Measurements from ENCODE around the gene ABI1. TPM values are rescaled to one million over a fixed set of nuclear protein-coding genes. Genes with fewer than 3 reads are reported as not detected.

The ABI1 gene
- total RNA-seq, 1 experiment from 2014 or later = 95.8 TPM

DNA sequence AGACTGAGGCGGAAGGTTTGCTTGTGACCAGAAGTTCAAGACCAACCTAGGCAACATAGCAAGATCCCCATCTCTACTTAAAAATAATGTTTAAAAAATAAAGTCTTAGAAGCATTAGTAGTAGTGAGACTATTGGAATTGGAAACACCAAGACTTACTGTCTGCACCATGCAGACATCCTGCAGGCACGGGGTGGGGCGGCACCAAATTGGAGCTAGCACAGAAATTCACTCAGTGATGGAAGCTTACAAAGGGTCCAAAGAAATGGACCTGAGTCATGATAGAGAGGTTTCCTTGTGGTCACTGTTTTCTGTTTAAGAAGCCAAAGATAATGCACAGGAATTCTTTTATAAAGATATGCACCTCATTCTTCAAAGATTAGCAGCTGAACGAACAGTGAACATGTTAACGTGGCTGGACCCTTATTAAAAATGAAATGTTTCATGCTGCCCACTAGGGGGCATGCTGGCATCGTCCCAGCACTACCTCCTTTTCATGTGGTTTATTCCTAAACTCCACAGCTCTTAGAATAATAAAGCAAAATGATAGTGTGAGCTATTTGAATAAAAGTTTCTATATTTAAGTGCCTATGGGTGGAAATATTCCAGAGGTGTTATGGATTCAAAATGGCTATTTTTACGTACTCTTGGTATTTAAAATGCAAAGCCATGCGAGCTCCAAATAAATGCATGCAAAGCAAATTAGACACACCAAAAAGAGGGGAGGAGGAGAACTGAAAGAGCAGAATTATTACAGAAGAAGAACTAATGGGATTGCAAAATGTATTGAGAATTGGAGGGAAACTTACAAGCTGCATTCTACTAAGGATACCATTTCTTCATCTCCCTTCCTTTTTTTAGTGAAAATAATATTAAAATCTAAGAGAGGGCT, 134.7 kb downstream of the ABI1 start:
- ChIA-PET POLR2A (no interaction called here), CTCF (interaction anchor here (0.6 to 1.5 kb wide), 20 partner anchors 9 to 160 kb away, joined by 3 to 57 read pairs (median 4); partner anchors contain the start of gene ABI1)
- Mint-ChIP-seq H3K4me1 (ENCODE audit: low read depth, unreplicated experiment) (no peaks in the 10 kb centered on the region), H3K36me3 (ENCODE audit: insufficient read depth, unreplicated experiment) (peaks cover 72% of the 10 kb centered on the region), H3K9me3 (ENCODE audit: unreplicated experiment) (no peaks in the 10 kb centered on the region), H3K27me3 (ENCODE audit: insufficient read depth, unreplicated experiment) (no peaks in the 10 kb centered on the region), H3K27ac (ENCODE audit: unreplicated experiment) (no peak overlapping the region), H3K4me3 (ENCODE audit: unreplicated experiment) (no peak overlapping the region)
- Histone ChIP-seq H3K9me3 (no peaks in the 10 kb centered on the region), H3K36me3 (ENCODE audit: control insufficient read depth, insufficient read depth, low read length) (peaks cover 2% of the 10 kb centered on the region), H3K4me3 (ENCODE audit: low read depth, low read length) (no peak overlapping the region), H3K4me1 (no peaks in the 10 kb centered on the region), H3K27me3 (replicated peaks; ENCODE audit: control insufficient read depth, insufficient read depth, low read length) (no peaks in the 10 kb centered on the region)
- intact Hi-C loops (cut with micrococcal nuclease; ENCODE audit: unreplicated experiment) = loop anchor here (1.0 to 2.0 kb wide), 4 partner anchors 42 to 391 kb away; no protein-coding TSS in a partner anchor
- peak in 1 of 2 experiments; percentile 69 for DNase-seq
- TF ChIP-seq CTCF (IDR thresholded peaks at IDR 0.05; ENCODE audit: insufficient read depth in 1 of 2, low read depth in 1 of 2, low read length in 1 of 2, severe bottlenecking in 1 of 2, unreplicated experiment in 1 of 2) = peak; percentile 88 to 93
- no TSS peak for BruUV-seq (replicated peaks)

- POLR2A ChIA-PET = no interaction called here
- no peak overlapping the region for H3K4me3 ChIP-seq (ENCODE audit: low read depth, low read length)
- no peaks in the 10 kb centered on the region for H3K27me3 Mint-ChIP-seq (ENCODE audit: insufficient read depth, unreplicated experiment)
- H3K9me3 ChIP-seq = no peaks in the 10 kb centered on the region
- no peaks in the 10 kb centered on the region for H3K9me3 Mint-ChIP-seq (ENCODE audit: unreplicated experiment)
- H3K4me1 Mint-ChIP-seq (ENCODE audit: low read depth, unreplicated experiment) = no peaks in the 10 kb centered on the region
- no peak overlapping the region for H3K4me3 Mint-ChIP-seq (ENCODE audit: unreplicated experiment)
- peaks cover 74% of the 10 kb centered on the region for H3K36me3 Mint-ChIP-seq (ENCODE audit: insufficient read depth, unreplicated experiment)
- DNase-seq = no peak
- H3K27me3 ChIP-seq (replicated peaks; ENCODE audit: control insufficient read depth, insufficient read depth, low read length) = no peaks in the 10 kb centered on the region
- TF ChIP-seq CTCF (IDR thresholded peaks at IDR 0.05; ENCODE audit: insufficient read depth in 1 of 2, low read depth in 1 of 2, low read length in 1 of 2, severe bottlenecking in 1 of 2, unreplicated experiment in 1 of 2) = no peak
- H3K4me1 ChIP-seq = no peaks in the 10 kb centered on the region
- peaks cover 2% of the 10 kb centered on the region for H3K36me3 ChIP-seq (ENCODE audit: control insufficient read depth, insufficient read depth, low read length)
- CTCF ChIA-PET = no interaction called here
- intact Hi-C loops (cut with micrococcal nuclease; ENCODE audit: unreplicated experiment) = no loop called here
- no TSS peak for BruUV-seq (replicated peaks)
- H3K27ac Mint-ChIP-seq (ENCODE audit: unreplicated experiment) = no peak overlapping the region
Measured at GRCh38 chr10:26723016-26723415, 137.7 kb downstream of the ABI1 start.

DNA sequence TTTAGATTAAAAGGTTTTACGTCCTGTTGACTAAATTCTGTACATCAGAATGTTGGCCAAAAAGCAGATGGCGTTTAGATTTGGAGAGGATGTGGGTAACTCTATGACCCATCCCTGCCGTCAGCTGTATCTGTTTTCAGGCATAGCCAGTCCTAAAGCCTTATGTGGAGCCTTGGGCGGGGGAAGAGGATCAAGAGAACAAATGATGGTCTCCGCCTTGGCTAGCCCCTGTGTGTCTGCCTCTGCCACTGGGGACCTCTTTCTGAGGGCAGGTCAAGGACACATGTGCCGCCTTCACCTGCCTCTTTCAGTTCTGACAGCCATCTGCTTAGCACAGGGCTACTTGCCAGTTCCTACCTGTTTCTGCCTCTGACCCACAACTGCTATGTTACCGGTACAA, 139.2 kb downstream of the ABI1 start:
- H3K4me1 ChIP-seq = no peaks in the 10 kb centered on the region
- Mint-ChIP-seq H3K27me3 (ENCODE audit: insufficient read depth, unreplicated experiment) (no peaks in the 10 kb centered on the region), H3K36me3 (ENCODE audit: insufficient read depth, unreplicated experiment) (peaks cover 65% of the 10 kb centered on the region), H3K27ac (ENCODE audit: unreplicated experiment) (no peak overlapping the region), H3K4me1 (ENCODE audit: low read depth, unreplicated experiment) (no peaks in the 10 kb centered on the region), H3K9me3 (ENCODE audit: unreplicated experiment) (no peaks in the 10 kb centered on the region), H3K4me3 (ENCODE audit: unreplicated experiment) (no peak overlapping the region)
- no peak for DNase-seq
- no TSS peak for BruUV-seq (replicated peaks)
- no peak overlapping the region for H3K4me3 ChIP-seq (ENCODE audit: low read depth, low read length)
- no peaks in the 10 kb centered on the region for H3K27me3 ChIP-seq (replicated peaks; ENCODE audit: control insufficient read depth, insufficient read depth, low read length)
- ChIA-PET POLR2A (no interaction called here), CTCF (no interaction called here)
- TF ChIP-seq CTCF (IDR thresholded peaks at IDR 0.05; ENCODE audit: insufficient read depth in 1 of 2, low read depth in 1 of 2, low read length in 1 of 2, severe bottlenecking in 1 of 2, unreplicated experiment in 1 of 2) = no peak
- peaks cover 4% of the 10 kb centered on the region for H3K36me3 ChIP-seq (ENCODE audit: control insufficient read depth, insufficient read depth, low read length)
- intact Hi-C loops (cut with micrococcal nuclease; ENCODE audit: unreplicated experiment) = no loop called here
- no peaks in the 10 kb centered on the region for H3K9me3 ChIP-seq

Measured in Caco-2 (cell line).